OCI-LY7 (cell line): ENCODE measurements around the gene IRGC.

Experiments
- EZH2phosphoT487 ChIP-seq: fragments of 200-600 bp; sonication (generic); IDR thresholded peaks from 2 replicates; pipeline ENCODE4 v1.6.1; 2018; ENCODE audit warnings: low read depth, borderline replicate concordance, mild to moderate bottlenecking, mixed run types, antibody characterized with exemption, low read length, moderate library complexity, mixed read lengths
- TF ChIP-seq, protein P1 (sequence below): fragments of 200-600 bp; sonication (generic); conservative IDR thresholded peaks from 2 replicates; pipeline ENCODE4 v1.5.1; 2014; ENCODE audit warnings: mild to moderate bottlenecking, antibody characterized with exemption, low read length, moderate library complexity, mixed read lengths

DNA sequence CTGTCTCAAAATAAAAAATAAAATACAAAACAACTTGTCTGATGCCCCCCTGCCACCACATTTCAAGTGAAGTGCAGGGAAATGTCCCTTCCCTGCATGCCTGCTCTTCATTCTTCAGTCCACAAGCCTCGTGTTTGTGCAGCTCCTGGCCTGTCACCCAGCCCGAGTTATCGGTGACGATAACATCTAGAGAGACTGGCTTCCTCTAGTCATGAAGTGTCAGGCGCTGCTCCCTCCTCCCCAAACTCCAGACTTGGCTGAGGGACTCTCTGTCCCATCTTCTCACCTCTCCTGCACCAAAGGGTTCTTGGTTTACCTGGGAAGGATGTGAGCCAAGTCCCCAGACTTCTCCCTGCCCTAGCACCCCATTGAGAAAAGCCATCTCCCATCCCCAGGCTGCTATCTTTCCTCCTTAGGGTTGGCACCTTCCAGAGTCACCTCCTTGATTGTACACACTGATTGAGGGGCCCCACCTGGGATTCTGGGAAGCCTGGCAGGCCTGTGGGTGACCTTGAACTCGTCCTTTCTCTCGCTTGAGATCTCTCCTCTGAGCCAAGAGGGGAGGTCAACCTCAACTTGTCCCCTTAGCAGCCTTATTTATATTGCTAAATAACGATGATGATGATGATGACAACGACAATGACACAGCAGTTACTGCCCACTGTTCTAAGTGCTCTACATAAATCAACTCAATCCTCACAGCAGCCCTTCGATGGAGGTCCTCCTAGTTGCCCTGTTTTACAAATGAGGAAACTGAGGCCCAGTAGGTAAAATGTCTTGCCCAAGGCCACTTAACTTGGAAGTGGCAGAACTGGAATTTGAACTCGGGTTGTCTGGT lies 32.8 kb upstream of the IRGC start:
- TF ChIP-seq, protein P1, sequence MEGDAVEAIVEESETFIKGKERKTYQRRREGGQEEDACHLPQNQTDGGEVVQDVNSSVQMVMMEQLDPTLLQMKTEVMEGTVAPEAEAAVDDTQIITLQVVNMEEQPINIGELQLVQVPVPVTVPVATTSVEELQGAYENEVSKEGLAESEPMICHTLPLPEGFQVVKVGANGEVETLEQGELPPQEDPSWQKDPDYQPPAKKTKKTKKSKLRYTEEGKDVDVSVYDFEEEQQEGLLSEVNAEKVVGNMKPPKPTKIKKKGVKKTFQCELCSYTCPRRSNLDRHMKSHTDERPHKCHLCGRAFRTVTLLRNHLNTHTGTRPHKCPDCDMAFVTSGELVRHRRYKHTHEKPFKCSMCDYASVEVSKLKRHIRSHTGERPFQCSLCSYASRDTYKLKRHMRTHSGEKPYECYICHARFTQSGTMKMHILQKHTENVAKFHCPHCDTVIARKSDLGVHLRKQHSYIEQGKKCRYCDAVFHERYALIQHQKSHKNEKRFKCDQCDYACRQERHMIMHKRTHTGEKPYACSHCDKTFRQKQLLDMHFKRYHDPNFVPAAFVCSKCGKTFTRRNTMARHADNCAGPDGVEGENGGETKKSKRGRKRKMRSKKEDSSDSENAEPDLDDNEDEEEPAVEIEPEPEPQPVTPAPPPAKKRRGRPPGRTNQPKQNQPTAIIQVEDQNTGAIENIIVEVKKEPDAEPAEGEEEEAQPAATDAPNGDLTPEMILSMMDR, result no peak
- no peak for TF ChIP-seq EZH2phosphoT487
